GM12878 (cell line): Measurements from ENCODE around the gene AGPAT4. TPM values are rescaled to one million over a fixed set of nuclear protein-coding genes. Genes with fewer than 3 reads are reported as not detected.

ENCODE experiments used
- ATAC-seq: fragments of 200-7000 bp; cut with Tn5 transposase; 3 replicates; pipeline ENCODE4 v1.9.1; 2020; ENCODE audit warnings: mild to moderate bottlenecking, moderate library complexity
- BruUV-seq: library from RNA; stranded (reverse); fragments of 400-500 nt; replicated peaks from 2 replicates; lab custom pipeline; 2021; lab: Mats Ljungman, UMichigan
- CTCF ChIA-PET: fragments of 300-600 bp; sonication (Branson Sonifier 250); formaldehyde crosslinking; extraction: SDS; loops from one replicate; lab custom pipeline; 2021; ENCODE audit warnings: inconsistent platforms; lab: Yijun Ruan, JAX
- POLR2A ChIA-PET: fragments of 350-600 bp; formaldehyde crosslinking; extraction: SDS; loops from one replicate; lab custom pipeline; 2021; ENCODE audit warnings: inconsistent platforms; lab: Charles Lee
- RAD21 ChIA-PET: fragments of 300-600 bp; sonication (Branson Sonifier 250); formaldehyde crosslinking; loops from one replicate; lab custom pipeline; 2023; ENCODE audit warnings: antibody characterized with exemption; ENCODE audit not compliant: unreplicated experiment; lab: Charles Lee
- SMC1A ChIA-PET: fragments of 300-600 bp; sonication (Branson Sonifier 250); formaldehyde crosslinking; loops from one replicate; lab custom pipeline; 2023; ENCODE audit not compliant: unreplicated experiment, uncharacterized antibody; lab: Charles Lee
- DNase-seq: peaks from one replicate; pipeline ENCODE4 v3.0.0-alpha.2; 2011; ENCODE audit warnings: low read depth, low spot score
- FAIRE-seq: peaks from 3 replicates; lab custom pipeline; 2011; peaks lifted over from hg19 to GRCh38; lab: Jason Lieb, UNC
- H2AFZ ChIP-seq: 2 replicates; pipeline ENCODE4 v1.6.0; 2011; ENCODE audit warnings: low read depth, low read length, control low read depth; ENCODE audit not compliant: control insufficient read depth
- H3K27ac ChIP-seq: 2 replicates; pipeline ENCODE4 v1.5.1; 2011; ENCODE audit warnings: control low read depth; ENCODE audit not compliant: control insufficient read depth, insufficient read depth
- H3K27me3 ChIP-seq, 2 experiments: replicated peaks in 1 of 2; 2 replicates each; pipeline versions ENCODE4 v1.6.0 to v1.6.1; 2011; ENCODE audit warnings: low read length in 1 of 2; ENCODE audit not compliant: control insufficient read depth in 2 of 2, insufficient read depth in 2 of 2
- H3K36me3 ChIP-seq, 2 experiments: 2 replicates each; pipeline ENCODE4 v1.5.1; 2011; ENCODE audit warnings: low read length in 1 of 2; ENCODE audit not compliant: control insufficient read depth in 2 of 2, insufficient read depth in 2 of 2
- H3K4me1 ChIP-seq: 2 replicates; pipeline ENCODE4 v1.6.1; 2011; ENCODE audit warnings: mild to moderate bottlenecking, low read length, moderate library complexity, mixed read lengths; ENCODE audit not compliant: control insufficient read depth, insufficient read depth
- H3K4me2 ChIP-seq: 2 replicates; pipeline ENCODE4 v1.6.0; 2011; ENCODE audit warnings: control low read depth; ENCODE audit not compliant: control insufficient read depth, insufficient read depth
- H3K4me3 ChIP-seq: fragments of 200-600 bp; sonication (generic); 2 replicates; pipeline ENCODE4 v1.5.1; 2016
- H3K79me2 ChIP-seq: 2 replicates; pipeline ENCODE4 v1.6.0; 2011; ENCODE audit warnings: low read length; ENCODE audit not compliant: control insufficient read depth, insufficient read depth
- H3K9ac ChIP-seq: 2 replicates; pipeline ENCODE4 v1.8.0; 2011; ENCODE audit warnings: low read length, control low read depth, mixed read lengths; ENCODE audit not compliant: control insufficient read depth, insufficient read depth
- H3K9me3 ChIP-seq: replicated peaks from 3 replicates; pipeline ENCODE4 v1.5.1; 2011; ENCODE audit warnings: mild to moderate bottlenecking, low read length; ENCODE audit not compliant: control insufficient read depth, insufficient read depth
- H4K20me1 ChIP-seq: 2 replicates; pipeline ENCODE4 v1.6.0; 2011; ENCODE audit not compliant: control insufficient read depth, insufficient read depth
- ATF7 ChIP-seq: fragments of 450-650 bp; IDR thresholded peaks from 2 replicates; pipeline ENCODE4 v1.6.1; 2016; ENCODE audit warnings: low read depth, mild to moderate bottlenecking
- BCL3 ChIP-seq: IDR thresholded peaks from 2 replicates; pipeline ENCODE4 v1.6.1; 2011; ENCODE audit warnings: borderline replicate concordance, low read depth, mild to moderate bottlenecking, moderate library complexity, low read length; ENCODE audit not compliant: insufficient read depth, poor library complexity, severe bottlenecking
- CHD2 ChIP-seq: IDR thresholded peaks from 2 replicates; pipeline ENCODE4 v1.6.1; 2011; ENCODE audit warnings: low read depth, low read length, improper control_type of control experiment, borderline replicate concordance
- EED ChIP-seq: sonication (generic); IDR thresholded peaks from 2 replicates; pipeline ENCODE4 v1.6.1; 2016; ENCODE audit warnings: antibody characterized with exemption, low read depth
- IKZF2 ChIP-seq, 2 experiments: fragments of 450-650 bp; IDR thresholded peaks; 2 replicates each; pipeline ENCODE4 v1.6.1; 2017; ENCODE audit warnings: mild to moderate bottlenecking in 2 of 2, moderate library complexity in 2 of 2
- JUNB ChIP-seq: IDR thresholded peaks from 2 replicates; pipeline ENCODE4 v1.6.1; 2016; ENCODE audit warnings: antibody characterized with exemption, mild to moderate bottlenecking
- KAT2A ChIP-seq: conservative IDR thresholded peaks from 2 replicates; pipeline ENCODE4 v1.6.1; 2011; ENCODE audit warnings: low read depth, low read length; ENCODE audit not compliant: control insufficient read depth
- MEF2A ChIP-seq: IDR thresholded peaks from 2 replicates; pipeline ENCODE4 v1.6.1; 2011; ENCODE audit warnings: low read depth, mild to moderate bottlenecking, low read length, moderate library complexity; ENCODE audit not compliant: insufficient read depth
- MYC ChIP-seq: IDR thresholded peaks from 2 replicates; pipeline ENCODE4 v1.6.1; 2011; ENCODE audit warnings: mild to moderate bottlenecking, low read length, moderate library complexity, inconsistent platforms; ENCODE audit not compliant: insufficient read depth, insufficient replicate concordance, insufficient read length, severe bottlenecking
- SMAD1 ChIP-seq: fragments of 450-650 bp; IDR thresholded peaks from 2 replicates; pipeline ENCODE4 v1.6.1; 2018; ENCODE audit warnings: mild to moderate bottlenecking, low read depth; ENCODE audit not compliant: partially characterized antibody
- ZNF592 ChIP-seq: fragments of 450-650 bp; IDR thresholded peaks from 2 replicates; pipeline ENCODE4 v1.6.1; 2017; ENCODE audit warnings: mild to moderate bottlenecking, moderate library complexity
- WGBS: methylation state at CpG from one replicate; pipeline ENCODE4 v1.1.6; 2016; ENCODE audit warnings: low lambda C conversion rate; ENCODE audit not compliant: insufficient replicate concordance, insufficient coverage; ENCODE audit errors: missing lambda C conversion rate; 5-methylcytosine and 5-hydroxymethylcytosine counted together
- in situ Hi-C: fragments of 300-500 bp; cut with MboI; formaldehyde crosslinking; loops from 9 replicates; pipeline ENCODE4 v1.14.3; 2018; ENCODE audit warnings: mixed read lengths
- intact Hi-C: fragments of 100-400 bp; cut with micrococcal nuclease; formaldehyde crosslinking; loops from one replicate; pipeline ENCODE4 v1.14.2; 2022; ENCODE audit not compliant: unreplicated experiment
- polyA plus RNA-seq, 11 experiments: library from polyadenylated mRNA; depleted of rRNA in 4 of 11; unstranded in 6 of 11; stranded (reverse) in 5 of 11; fragments of >200 nt; fragmentation: Nextera tagmentation in 4 of 11; fragmentation: Illumina TruSeq in 1 of 11; extraction: Ambion mirVana in 4 of 11; extraction: Trizol in 1 of 11; gene quantifications; 1 replicate in 1 of 11; 2 replicates in 10 of 11; pipeline versions ENCODE4 v1.2.1 to v1.2.3, GENCODE V29; 2011 to 2016; ENCODE audit warnings: inconsistent platforms in 2 of 11, missing spikeins in 2 of 11, low read depth in 1 of 11
- total RNA-seq, 4 experiments: library from RNA; depleted of rRNA in 3 of 4; stranded (reverse); fragments of >200 nt in 3 of 4; fragmentation: Illumina TruSeq in 1 of 4; extraction: Trizol in 1 of 4; gene quantifications; 2 replicates each; pipeline versions ENCODE4 v1.2.1 to v1.2.3, GENCODE V29; 2013 to 2021
- TF ChIP-seq, protein P1 (sequence below): fragments of 150-350 bp; IDR thresholded peaks from 2 replicates; pipeline ENCODE4 v1.6.1; 2016; ENCODE audit warnings: low read depth, low read length
- TF ChIP-seq, protein P2 (sequence below): fragments of 450-650 bp; IDR thresholded peaks from 2 replicates; pipeline ENCODE4 v1.6.1; 2018; ENCODE audit warnings: borderline replicate concordance, mild to moderate bottlenecking; ENCODE audit not compliant: partially characterized antibody

AGPAT4 gene
- total and polyA plus RNA-seq, 10 of the 15 experiments (the other 5 are each of a cell fraction or from before 2014, with no cell fraction given): 0.34 to 2.2 (median 1.3) TPM

GRCh38 chr6:161225681-161226008 is 48.2 kb downstream of the AGPAT4 start:
- ATAC-seq (no peak), FAIRE-seq (no peak), DNase-seq (no peak)
- no peak overlapping the region for H3K27ac ChIP-seq
- H3K79me2 ChIP-seq: no peaks in the 10 kb centered on the region
- in situ Hi-C loops: no loop called here
- no peaks in the 10 kb centered on the region for H3K36me3 ChIP-seq
- ChIA-PET POLR2A (no interaction called here), RAD21 (interaction anchor here (0.8 kb wide), 1 partner anchor 55 kb away, joined by 4 read pairs; no protein-coding TSS in a partner anchor), SMC1A (no interaction called here), CTCF (interaction anchor here (2.0 kb wide), 1 partner anchor 145 kb away, joined by 4 read pairs; no protein-coding TSS in a partner anchor)
- no peak overlapping the region; the same call in 1 of the 2 replicates for H2AFZ ChIP-seq
- no peak overlapping the region for H3K4me2 ChIP-seq
- H3K9me3 ChIP-seq: no peaks in the 10 kb centered on the region
- no peaks in the 10 kb centered on the region for H3K4me1 ChIP-seq
- intact Hi-C loops: no loop called here
- no TSS peak for BruUV-seq
- H4K20me1 ChIP-seq: no peaks in the 10 kb centered on the region
- no peak overlapping the region for H3K4me3 ChIP-seq
- 61% methylated on average over 8 of the region's 8 CpGs for WGBS
- H3K27me3 ChIP-seq: no peaks in the 10 kb centered on the region
- no peak overlapping the region for H3K9ac ChIP-seq
- TF ChIP-seq BCL3 (no peak), CHD2 (no peak), IKZF2 (IDR thresholded peaks at IDR 0.05) (no peak), SMAD1 (no peak), JUNB (no peak), EED (no peak), KAT2A (no peak), MYC (no peak), MEF2A (no peak), ZNF592 (no peak), ATF7 (no peak)
- TF ChIP-seq, protein P1, sequence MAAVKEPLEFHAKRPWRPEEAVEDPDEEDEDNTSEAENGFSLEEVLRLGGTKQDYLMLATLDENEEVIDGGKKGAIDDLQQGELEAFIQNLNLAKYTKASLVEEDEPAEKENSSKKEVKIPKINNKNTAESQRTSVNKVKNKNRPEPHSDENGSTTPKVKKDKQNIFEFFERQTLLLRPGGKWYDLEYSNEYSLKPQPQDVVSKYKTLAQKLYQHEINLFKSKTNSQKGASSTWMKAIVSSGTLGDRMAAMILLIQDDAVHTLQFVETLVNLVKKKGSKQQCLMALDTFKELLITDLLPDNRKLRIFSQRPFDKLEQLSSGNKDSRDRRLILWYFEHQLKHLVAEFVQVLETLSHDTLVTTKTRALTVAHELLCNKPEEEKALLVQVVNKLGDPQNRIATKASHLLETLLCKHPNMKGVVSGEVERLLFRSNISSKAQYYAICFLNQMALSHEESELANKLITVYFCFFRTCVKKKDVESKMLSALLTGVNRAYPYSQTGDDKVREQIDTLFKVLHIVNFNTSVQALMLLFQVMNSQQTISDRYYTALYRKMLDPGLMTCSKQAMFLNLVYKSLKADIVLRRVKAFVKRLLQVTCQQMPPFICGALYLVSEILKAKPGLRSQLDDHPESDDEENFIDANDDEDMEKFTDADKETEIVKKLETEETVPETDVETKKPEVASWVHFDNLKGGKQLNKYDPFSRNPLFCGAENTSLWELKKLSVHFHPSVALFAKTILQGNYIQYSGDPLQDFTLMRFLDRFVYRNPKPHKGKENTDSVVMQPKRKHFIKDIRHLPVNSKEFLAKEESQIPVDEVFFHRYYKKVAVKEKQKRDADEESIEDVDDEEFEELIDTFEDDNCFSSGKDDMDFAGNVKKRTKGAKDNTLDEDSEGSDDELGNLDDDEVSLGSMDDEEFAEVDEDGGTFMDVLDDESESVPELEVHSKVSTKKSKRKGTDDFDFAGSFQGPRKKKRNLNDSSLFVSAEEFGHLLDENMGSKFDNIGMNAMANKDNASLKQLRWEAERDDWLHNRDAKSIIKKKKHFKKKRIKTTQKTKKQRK: no peak
- TF ChIP-seq, protein P2, sequence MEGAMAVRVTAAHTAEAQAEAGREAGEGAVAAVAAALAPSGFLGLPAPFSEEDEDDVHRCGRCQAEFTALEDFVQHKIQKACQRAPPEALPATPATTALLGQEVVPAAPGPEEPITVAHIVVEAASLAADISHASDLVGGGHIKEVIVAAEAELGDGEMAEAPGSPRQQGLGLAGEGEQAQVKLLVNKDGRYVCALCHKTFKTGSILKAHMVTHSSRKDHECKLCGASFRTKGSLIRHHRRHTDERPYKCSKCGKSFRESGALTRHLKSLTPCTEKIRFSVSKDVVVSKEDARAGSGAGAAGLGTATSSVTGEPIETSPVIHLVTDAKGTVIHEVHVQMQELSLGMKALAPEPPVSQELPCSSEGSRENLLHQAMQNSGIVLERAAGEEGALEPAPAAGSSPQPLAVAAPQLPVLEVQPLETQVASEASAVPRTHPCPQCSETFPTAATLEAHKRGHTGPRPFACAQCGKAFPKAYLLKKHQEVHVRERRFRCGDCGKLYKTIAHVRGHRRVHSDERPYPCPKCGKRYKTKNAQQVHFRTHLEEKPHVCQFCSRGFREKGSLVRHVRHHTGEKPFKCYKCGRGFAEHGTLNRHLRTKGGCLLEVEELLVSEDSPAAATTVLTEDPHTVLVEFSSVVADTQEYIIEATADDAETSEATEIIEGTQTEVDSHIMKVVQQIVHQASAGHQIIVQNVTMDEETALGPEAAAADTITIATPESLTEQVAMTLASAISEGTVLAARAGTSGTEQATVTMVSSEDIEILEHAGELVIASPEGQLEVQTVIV: no peak
